CD4-positive, alpha-beta T cell treated with Interleukin-6 at 100 ng/mL for 8 hours (primary cell): ENCODE results near the gene TM9SF3.
A peak's percentile ranks its signal among the peaks of the same experiment; 100 is the strongest.
"Not testable (repeated sequence)": the region's sequence is repeated elsewhere in the genome, so short reads cannot be mapped to it uniquely, and the experiment has no call there.

ENCODE experiments used
- DNase-seq: peaks from one replicate; pipeline ENCODE4 v3.0.0-alpha.2; 2020; ENCODE audit warnings: mixed read lengths, low spot score

The TM9SF3 gene

DNA sequence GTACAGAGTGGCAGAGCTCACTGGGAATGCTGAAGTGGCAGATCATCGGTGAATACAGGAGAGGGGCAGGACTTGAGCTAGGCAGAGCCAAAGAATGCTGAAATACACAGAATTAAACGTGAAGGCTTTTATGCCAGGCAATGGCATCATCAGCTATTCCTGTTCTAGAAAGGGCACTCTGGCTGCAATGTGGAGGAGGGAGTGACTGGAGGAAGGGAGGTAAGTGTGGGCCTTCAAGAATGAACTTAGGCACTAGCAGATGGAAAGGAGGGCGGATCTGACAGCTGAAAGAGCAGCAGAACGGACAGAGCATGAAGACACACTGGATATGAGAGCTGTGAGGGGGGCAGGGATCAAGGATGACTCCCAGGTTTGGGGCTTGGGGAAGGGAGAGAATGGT is 12.0 kb upstream of the TM9SF3 start:
- no peak for DNase-seq

DNA sequence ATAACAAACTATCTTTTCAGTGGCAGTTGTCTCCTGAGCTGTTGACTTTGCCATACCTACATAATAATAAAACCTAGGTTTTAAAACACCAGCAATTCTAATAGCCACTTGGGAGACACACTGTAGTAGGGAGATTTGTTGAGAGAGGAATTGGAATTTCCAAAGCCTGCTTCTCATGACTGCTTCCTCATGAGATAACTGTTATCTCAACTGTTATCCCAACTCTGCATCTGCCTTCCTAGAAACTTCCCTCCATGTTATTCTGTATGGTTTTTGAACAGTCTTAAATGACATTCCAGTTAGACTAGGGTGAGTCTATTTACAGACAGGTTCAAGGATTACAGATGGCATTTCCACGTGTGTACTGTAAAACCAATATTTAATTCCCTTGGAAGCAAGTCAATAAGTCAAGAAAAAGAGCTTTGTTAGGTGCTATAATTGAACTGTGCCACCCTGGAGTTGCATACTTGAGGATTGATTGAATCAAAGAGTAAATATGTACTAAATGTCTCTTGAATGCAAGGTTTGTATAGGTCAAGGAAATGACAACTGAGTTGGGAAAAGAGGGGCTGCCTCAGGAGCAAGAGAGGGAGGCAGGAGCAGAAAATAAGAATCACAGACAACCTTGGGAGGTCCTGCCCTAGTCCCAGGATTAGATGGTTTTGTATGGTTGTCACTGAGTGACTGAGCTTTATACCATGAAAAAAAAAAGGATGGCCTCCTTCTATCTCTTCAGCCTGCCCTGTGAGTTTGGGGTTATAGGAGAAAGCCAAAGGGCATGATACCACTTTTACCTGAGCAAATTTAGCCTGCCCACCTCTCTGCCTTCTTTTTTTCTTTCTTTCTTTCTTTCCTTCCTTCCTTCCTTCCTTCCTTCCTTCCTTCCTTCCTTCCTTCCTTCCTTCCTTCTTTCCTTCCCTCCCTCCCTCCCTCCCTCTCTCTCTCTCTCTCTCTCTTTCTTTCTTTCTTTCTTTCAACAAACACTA is 9.9 kb upstream of the TM9SF3 start:
- DNase-seq: no peak

DNA sequence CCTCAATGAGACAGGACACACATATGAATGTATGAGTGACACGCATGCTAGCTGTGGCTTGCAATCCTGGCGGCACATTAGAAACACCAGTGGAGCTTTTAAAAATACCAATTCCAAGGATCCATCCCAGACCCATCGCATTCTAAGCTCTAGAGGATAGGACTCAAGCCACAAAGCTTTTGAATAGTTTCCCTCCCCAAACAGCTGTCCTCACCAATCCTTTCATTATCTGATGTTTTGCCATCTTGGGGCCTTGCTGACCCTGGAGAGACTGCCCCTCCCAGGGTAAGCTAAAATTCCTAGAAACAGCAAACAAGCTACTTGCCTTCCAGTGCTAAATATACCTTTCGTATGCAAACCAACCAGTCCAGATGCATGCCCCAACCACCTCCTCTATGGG is 8.9 kb upstream of the TM9SF3 start:
- no peak for DNase-seq

DNA sequence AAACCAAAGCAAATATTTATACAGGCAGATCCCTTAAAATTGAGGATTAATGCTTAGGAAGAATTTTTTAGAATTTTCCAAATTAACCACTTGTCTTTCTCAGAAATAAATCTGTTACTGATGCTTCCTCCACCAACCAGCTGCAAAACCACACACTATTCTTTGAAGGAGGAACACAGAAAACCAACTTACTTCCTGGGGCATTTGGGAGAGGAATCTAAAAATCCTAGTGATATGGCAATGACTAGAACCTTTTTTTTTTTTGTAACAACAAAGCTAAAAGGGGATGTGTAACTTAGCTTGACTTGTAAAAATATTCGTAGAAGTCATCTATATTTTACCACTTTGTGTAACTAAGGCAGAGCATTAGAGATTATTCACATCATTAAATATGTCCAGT is 5.1 kb upstream of the TM9SF3 start:
- no peak for DNase-seq

DNA sequence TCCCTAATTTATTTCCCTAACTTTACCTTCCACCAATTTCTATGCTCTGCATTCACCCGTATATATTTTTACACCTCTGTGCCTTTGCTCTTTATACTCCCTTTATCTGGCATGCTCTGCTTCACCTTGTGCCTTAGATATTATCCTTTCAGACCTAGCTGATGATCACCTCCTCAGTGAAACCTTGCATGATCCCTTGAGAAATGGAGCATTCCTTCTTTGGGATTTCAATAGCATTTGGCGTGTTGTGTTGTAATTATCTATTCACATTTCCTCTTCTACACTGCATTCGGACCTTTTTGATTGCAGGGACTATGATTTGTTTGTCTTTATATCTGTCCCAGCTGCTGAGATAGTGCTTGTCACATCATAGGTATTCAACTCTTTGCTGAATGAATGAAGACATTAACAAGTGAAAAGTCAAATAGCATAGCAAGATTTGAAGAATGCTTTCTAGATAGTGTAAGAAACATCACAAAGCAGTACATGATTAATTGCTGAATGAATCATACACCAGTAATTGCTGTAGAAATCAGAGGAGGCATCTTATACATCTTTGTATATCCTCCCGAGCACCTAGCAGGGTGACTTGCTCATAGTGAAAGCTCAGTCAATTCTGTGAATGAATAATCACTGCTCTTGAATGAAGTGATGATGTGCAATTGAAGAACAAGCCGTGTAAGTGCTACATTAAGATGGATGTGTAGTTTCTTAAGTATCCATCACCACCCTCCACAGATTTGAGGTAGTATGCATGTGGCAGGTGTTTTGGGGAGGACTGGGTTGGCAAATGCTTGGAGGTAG is 2.0 kb upstream of the TM9SF3 start:
- DNase-seq: no peak

DNA sequence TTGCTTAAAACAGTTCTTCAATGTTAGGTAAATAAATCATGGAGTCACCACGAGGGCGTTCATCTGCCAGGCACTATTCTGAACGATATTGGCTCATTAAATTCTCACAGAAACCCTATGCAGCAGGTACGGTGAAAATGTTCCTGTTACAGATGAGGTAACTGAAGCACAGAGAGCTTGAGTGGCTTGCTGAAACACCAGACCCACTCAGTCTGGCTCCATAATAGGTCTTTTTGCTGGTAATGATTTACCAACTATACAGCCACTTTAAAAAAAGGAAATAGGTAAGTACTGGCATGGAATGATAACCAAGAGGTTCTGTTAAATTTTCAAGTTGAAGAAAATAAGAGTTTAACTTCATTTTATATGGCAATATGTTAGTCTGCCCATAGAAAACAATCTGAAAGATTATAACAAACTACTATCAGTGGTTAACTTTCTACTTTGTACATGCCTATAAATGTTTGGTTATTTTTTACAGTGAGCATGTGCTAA is 1.3 kb upstream of the TM9SF3 start:
- no peak for DNase-seq

DNA sequence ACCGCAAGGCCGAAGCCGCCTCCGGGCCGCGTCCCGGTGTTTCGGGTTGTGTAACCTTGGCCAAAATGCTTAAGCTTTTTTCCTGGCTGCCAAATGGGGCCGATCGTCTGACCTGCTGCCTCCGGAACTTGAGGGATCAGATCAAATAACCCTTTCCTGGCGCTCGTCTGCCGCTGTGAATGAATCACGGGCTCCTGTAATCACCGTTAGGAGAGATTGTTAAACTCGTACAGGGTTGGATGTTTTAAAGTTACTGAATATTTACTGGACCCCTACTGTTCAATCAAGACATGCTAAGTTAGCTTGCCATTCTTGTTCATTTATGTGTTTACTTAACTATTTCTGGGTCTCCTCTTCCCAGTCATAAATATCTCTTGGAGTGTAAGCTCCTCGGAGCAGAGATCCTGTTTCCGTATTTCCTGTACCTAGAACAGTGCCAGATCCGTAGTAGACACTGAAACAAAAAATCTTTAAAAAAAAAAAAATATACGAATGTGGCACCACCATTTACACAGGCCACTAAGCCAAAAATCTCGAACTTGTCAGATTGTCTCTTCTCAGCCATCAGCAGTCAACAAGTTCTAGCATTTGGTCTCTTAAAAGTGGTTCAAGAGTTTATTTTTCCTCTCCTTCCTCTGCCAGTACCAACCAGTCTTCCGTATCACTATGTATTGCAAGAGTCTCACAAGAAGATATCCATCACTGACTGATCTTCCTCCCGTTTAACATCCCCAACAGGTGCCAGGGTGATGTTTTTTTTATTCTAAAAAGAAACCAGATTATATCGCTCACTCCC is 650 bp upstream of the TM9SF3 start:
- DNase-seq: peak; percentile 44

GRCh38 chr10:96585736-96586418 is 935 bp downstream of the TM9SF3 start:
- DNase-seq: peak; percentile 23

- no peak for DNase-seq
These were observed 2.3 kb downstream of the TM9SF3 start for GRCh38 chr10:96584474-96584873.

DNA sequence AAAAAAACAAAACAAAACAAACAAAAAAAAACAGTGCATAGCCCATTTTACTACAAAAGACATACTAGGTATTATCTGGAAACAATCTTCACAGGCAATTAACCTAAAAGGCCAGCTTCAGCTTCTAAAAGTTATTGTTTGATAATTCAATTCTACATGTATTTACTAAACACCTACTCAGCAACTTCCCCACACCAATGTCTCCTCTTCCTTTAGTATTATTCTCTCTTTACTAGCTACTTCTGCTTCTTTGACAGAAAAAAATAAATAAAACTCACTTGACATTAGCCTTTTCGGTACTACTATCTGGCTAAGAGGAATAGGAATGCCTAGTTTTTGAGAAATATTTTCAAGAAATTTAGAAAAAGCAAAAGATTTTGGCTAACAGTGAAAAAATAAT is 2.8 kb downstream of the TM9SF3 start:
- DNase-seq: no peak

GRCh38 chr10:96579133-96579532 is 7.7 kb downstream of the TM9SF3 start:
- DNase-seq: no peak

- no peak for DNase-seq
These were observed 8.2 kb downstream of the TM9SF3 start for GRCh38 chr10:96578633-96579032.

DNA sequence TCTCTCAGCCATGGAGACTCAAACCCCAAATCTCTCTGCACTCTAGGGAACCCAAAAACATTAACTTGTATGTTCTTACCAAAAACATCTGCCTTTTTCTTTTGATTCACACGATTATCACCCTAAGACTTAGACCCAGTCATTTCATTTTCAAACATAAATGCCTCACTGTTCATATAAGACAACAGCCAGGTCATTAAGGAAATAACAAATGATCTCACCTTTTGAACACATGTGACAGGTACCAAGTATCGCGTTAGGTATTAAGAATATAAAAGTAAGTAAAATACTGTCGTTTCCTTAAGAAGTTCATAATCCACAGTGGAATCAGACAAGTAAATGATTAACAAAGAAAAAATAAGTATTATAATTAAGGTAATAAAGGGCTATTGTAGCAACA is 8.8 kb downstream of the TM9SF3 start:
- DNase-seq: no peak

GRCh38 chr10:96577069-96577468 is 9.7 kb downstream of the TM9SF3 start:
- no peak for DNase-seq

DNA sequence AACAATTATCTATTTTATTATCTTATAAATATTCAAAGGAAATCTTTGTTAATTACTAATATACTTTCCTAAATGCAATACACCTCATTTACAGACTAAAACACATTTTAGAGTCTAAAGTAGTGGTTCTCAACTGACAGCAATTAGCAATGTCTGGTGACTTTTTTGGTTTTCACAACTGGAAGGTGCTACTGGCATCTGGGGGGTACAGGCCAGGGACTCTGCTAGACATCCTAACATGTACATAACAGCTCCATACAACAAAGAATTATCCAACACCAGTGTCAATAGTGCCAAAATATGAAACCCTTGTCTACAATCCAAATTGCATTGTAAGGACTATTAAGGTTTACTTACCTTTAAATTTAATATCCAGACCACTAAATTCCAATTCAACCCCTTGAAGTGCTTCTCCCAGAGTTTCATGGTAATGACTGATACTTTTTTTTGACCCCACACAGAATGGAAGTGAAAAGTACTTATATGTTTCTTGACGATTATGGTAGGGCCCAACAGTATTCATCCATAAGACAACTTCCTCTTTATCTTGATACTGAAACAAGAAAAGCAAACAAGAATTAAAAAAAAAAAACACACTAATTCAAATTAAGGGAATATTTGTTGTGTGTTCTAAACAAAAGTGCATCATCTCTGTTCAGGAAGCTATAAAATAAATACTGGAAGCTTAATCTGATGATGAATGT is 10.4 kb downstream of the TM9SF3 start:
- DNase-seq: no peak

- not testable (repeated sequence) for DNase-seq
These were observed 12.2 kb downstream of the TM9SF3 start for GRCh38 chr10:96574564-96574963.

GRCh38 chr10:96573036-96573435 is 13.8 kb downstream of the TM9SF3 start:
- no peak for DNase-seq

GRCh38 chr10:96570983-96571964 is 15.5 kb downstream of the TM9SF3 start:
- DNase-seq: no peak

DNA sequence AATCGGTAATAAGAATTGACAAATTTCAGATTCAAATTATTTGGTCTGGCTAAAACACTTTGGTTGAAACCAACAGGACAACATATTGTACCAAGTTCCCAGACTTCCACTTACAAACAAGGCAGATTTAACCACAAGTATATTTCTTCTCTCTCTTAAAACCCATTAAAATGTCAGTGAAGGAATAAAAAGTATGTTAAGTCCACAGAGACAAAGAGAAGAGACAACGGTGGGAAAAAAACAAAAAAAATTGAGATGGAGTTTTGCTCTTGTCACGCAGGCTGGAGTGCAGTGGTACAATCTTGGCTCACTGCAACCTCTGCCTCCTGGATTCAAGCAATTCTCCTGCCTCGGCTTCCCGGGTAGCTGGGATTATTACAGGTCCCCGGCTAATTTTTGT is 16.3 kb downstream of the TM9SF3 start:
- DNase-seq: no peak

GRCh38 chr10:96568402-96568801 is 18.4 kb downstream of the TM9SF3 start:
- DNase-seq: no peak
